SW 1271 (cell line): Measurements from ENCODE around the gene UGT3A1.
A peak's percentile ranks its signal among the peaks of the same experiment; 100 is the strongest.
"Not testable (repeated sequence)": the region's sequence is repeated elsewhere in the genome, so short reads cannot be mapped to it uniquely, and the experiment has no call there.

Experiments used
- DNase-seq, 2 experiments: peaks; one replicate each; lab custom pipeline; 2025; lab: John Stamatoyannopoulos, UW

Gene UGT3A1

DNA sequence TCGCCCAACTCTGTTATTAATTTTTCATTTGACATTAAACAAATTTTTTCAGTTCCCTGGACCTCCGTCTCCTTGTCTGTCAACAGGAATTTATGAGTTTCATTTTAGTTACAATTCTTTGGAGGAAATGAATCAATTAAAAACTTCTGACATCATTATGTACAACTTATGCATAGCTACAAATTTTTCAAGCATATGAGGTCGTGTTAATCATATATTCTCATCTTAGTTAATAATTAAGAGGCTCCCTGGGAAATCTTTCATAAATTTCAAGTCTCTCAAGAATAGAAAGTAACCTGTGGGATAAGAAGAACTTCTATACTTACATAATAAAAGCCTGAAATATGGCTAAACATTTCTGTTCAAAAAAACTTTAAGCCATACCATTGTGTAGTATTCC, 3.4 kb downstream of the UGT3A1 start:
- no peak for DNase-seq

DNA sequence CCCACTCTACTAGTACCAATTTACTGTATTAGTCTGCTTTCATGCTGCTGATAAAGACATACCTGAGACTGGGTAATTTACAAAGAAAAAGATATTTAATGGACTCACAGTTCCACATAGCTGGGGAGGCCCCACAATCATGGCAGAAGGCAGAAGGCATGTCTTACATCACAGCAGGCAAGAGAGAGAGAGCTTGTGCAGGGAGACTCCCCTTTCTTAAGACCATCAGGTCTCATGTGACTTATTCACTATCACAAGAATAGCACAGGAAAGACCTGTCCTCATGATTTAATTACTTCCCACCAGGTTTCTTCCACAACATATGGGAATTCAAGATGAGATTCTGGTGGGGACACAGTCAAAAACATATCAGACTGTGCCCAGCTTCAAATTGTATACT, 11.5 kb downstream of the UGT3A1 start:
- DNase-seq, result no peak

DNA sequence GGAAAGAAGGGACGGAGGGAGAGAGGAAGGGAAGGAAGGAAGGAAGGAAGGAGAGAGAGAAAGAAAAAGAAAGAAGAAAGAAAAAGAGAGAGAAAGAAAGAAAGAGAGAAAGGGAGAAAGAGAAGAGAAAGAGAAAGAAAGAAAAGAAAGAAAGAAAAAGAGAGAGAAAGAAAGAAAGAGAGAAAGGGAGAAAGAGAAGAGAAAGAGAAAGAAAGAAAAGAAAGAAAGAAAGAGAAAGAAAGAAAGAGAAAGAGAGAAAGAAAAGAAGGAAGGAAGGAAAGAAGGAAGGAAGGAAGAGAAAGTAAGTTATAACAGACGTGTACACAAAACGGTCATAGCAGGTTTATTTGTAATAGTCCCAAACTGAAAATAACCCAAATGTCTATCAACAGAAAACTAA, 14.3 kb downstream of the UGT3A1 start:
- DNase-seq, result not testable (repeated sequence)

GRCh38 chr5:35974570-35974969, 16.6 kb downstream of the UGT3A1 start:
- DNase-seq, result no peak

DNA sequence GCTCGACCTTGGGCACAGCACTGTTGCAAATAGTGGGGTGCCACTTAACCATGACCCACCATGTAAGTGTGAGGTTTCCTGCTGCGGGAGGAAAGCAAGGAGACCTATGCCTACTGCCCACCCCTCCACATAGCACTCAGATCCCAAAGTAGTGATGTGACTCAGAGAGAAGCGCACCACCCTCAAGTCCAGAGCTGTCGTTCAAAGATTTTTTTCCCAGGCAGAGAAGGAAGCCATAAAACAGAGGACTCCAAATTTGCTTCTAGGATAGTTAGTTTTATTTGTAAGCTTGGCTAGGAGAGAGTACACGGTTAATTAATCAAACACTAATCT, 19.3 kb downstream of the UGT3A1 start:
- no peak for DNase-seq

GRCh38 chr5:35971186-35971877, 19.9 kb downstream of the UGT3A1 start:
- DNase-seq, result no peak

GRCh38 chr5:35963381-35963843, 27.8 kb downstream of the UGT3A1 start:
- no peak for DNase-seq

GRCh38 chr5:35960328-35960727, 30.9 kb downstream of the UGT3A1 start:
- no peak for DNase-seq

- peak in 1 of 2 experiments; percentile 8 for DNase-seq
Observed at GRCh38 chr5:35956429-35956828, 34.8 kb downstream of the UGT3A1 start.

DNA sequence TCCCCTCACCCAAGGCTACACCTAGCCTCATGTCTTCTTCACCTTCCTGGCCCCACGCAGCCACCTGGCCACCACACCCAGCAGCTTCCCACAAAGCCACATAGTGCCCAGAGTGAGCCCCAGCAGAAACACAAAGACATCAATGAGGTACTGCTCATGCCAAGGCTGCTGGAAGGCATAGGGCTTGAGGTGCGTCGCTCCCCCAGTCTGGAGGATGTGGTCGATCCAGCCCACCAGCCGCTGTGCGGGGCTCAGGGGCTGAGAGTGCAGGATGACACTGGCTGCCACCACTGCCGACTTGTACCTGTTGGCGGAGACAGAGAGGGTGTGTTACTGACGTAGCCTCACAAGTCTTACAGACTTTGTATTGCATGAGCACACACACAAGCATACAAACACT, 37.0 kb downstream of the UGT3A1 start:
- no peak for DNase-seq

DNA sequence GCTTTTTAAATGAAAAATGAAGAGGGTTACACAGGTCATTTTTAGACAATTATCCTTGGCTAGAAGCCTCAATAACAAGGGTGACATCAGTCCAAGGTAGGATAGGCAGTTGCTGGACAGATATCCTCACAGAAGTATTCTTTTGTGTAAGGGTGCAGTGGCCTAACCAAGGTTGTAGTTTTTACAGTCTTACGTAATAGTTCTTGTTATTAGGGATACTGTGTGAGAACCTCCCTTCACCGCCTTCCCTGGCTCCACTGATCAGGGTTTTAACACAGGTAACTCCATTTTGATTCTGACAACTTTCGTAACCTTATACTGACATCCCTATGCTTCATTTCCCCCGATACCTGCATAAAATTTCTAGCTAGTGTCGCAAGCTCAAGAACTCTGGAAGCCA, 44.1 kb downstream of the UGT3A1 start:
- DNase-seq, result no peak

GRCh38 chr5:35939639-35940038, 51.6 kb downstream of the UGT3A1 start:
- peak in 1 of 2 experiments; percentile 17 for DNase-seq

DNA sequence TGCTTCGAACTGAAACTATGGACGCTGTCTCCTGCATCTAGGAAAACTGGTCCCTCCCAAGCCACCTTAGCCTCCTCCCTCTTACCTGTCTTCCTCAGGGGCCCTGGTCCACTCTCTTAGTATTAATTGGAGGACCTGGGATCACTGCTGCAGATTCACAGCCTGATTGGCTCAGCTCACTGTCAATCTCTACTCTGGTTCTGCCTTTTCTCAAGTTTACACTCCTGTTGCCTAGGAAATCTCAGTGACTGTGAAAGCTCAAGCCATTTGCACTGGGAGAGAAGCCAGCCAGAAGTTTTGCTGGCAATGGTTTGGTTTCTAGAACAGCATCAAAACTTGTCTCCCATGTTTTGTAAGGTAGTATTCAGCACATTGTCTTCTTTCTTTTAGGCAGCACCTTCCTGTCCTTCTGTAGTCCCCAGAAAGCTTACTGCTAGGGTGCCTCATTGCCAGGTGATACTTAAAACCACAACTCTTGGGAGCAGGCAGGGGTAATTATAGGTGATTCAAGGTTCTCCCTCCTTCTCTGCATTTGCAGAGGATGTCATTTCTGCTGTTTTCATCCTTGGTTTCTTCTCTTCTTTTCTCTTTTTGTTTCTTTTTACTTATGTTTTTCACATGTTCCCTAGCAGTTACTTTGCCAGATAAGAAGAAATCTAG, 52.5 kb downstream of the UGT3A1 start, which contains the start of gene CAPSL:
TSS of gene CAPSL (minus strand) at position 55 of the 660 bp plus-strand sequence. CDS start 17,502 bp downstream, outside the sequence.
- DNase-seq, result peak in 1 of 2 experiments; percentile 14

- DNase-seq, result peak in 1 of 2 experiments; percentile 75
Observed at GRCh38 chr5:35926389-35927051, 64.7 kb downstream of the UGT3A1 start.

GRCh38 chr5:35924950-35925722, 66.1 kb downstream of the UGT3A1 start:
- peak; percentile 33 to 73 for DNase-seq

- DNase-seq, result no peak
Observed at GRCh38 chr5:35924122-35924949, 66.9 kb downstream of the UGT3A1 start.

DNA sequence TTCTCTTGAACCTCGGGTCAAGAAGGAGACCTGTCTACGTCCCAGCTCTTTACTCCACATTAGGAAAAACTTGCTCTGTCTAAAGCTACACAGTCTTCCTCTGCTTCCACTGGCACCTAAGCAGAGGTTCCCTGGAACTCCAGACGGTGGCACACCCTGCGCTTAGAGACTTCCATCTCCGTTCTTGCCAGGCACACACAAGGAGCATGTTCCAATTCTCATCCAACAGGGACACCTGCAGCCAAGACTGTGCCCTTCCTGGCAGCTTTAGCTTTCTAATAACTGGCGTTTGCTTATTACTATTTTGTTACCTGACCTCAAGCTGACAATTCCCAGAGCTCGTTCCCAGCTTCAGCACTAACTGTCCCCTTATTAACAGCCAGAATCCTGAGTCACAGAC, 68.7 kb downstream of the UGT3A1 start:
- peak in 1 of 2 experiments; percentile 36 for DNase-seq

DNA sequence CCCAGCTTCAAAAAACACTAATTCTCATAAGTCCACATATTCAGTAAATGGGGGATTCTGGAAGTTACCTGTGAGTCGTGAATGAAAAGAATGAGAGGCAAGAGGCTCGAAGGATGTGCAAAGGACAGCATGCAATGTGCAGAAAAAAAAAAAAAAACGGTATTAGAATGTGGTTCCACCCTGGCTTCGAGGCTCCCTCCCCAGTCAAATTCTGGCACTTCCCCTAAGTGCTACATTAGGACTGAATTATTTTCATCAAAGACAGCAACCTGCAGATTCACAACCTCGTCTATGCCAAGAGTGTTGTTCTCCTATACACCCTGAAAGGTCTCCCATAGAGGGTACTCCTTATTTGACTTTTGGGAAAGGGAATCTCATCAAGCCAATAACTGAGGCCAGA, 69.3 kb downstream of the UGT3A1 start:
- DNase-seq, result no peak

DNA sequence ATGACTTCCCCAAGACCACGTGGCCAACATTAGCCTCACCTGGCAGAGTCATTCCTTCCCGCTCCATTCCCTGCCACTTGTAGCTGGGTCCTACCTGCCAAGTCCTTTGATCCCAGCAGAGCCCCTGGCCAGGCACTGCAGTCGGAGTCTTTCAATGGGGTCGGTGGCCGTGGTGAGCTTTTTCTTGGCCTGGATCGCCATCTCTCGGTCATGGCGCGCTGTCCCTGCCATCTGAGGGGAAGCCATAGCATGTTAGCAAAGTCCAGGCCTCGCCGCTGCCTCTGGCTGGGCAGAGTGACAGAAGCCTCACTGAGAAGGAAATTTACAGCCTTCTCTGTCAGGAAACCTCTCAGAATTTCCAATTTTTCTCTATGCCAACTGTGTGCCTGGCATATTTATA, 70.3 kb downstream of the UGT3A1 start:
- DNase-seq, result no peak

DNA sequence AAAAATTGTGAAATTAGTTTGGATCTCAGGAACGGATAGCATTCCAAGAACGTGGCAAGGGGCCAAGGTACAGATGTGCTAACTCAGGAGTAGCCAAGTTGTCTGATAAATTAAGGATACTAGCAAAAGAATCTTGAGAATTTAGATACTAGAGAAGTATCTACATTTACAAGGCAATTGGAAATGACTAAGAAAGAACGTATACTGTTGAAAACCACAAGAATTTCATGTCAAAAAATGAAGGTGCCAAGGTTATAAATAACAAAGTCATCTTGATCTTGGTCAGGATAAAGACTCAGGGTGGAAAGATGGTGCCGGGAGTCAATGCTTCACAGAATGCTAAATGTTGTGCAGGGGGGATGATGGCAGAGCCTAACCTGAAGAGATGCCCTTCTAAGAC, 72.0 kb downstream of the UGT3A1 start:
- DNase-seq, result peak; percentile 39 to 94

- DNase-seq, result no peak
Observed at GRCh38 chr5:35908814-35909213, 82.4 kb downstream of the UGT3A1 start.
